Measurements from ENCODE around the gene GNG2.
A peak's percentile ranks its signal among the peaks of the same experiment; 100 is the strongest.

The GNG2 gene

GRCh38 chr14:51996148-51996746 is 135.8 kb downstream of the GNG2 start:
- H3K4me2 ChIP-seq (ENCODE audit: insufficient read depth, low read length) = peak overlapping the region; percentile 7; the same call in 1 of the 2 replicates

GRCh38 chr14:51998348-51998747 is 137.9 kb downstream of the GNG2 start:
- ATAC-seq (ENCODE audit: insufficient read depth, low read depth) = no peak
- Histone ChIP-seq H3K4me2 (ENCODE audit: insufficient read depth, low read length) (no peak overlapping the region), H4K20me1 (ENCODE audit: insufficient read depth, low read length) (0 out of 2 replicates have a peak, but pooled peaks cover 6% of the 10 kb centered on the region), H3K4me1 (ENCODE audit: insufficient read depth, low read length) (peaks cover 11% of the 10 kb centered on the region; the same call in 1 of the 2 replicates), H2AFZ (ENCODE audit: low read depth, low read length) (no peak overlapping the region), H3K4me3 (ENCODE audit: low read depth in 1 of 2, low read length in 2 of 2) (no peak overlapping the region), H3K36me3 (ENCODE audit: insufficient read depth, low read length) (peaks cover 97% of the 10 kb centered on the region), H3K27me3 (ENCODE audit: insufficient read depth, low read length, poor library complexity) (no peaks in the 10 kb centered on the region), H3K9me3 (ENCODE audit: insufficient read depth, low read length, severe bottlenecking) (no peaks in the 10 kb centered on the region), H3K27ac (ENCODE audit: low read length) (no peak overlapping the region), H3K79me2 (ENCODE audit: insufficient read depth, low read length) (peaks cover 56% of the 10 kb centered on the region), H3K9ac (ENCODE audit: low read depth, low read length) (no peak overlapping the region)
- DNase-seq = no peak
- TF ChIP-seq EZH2 (IDR thresholded peaks at IDR 0.05; ENCODE audit: borderline replicate concordance, low read depth, low read length, severe bottlenecking) = no peak
- TF ChIP-seq CTCF (IDR thresholded peaks at IDR 0.05; ENCODE audit: borderline replicate concordance, extremely low read depth, low read length, poor library complexity, severe bottlenecking) = no peak

More at GRCh38 chr14:51996148-51996746, 135.8 kb downstream of the GNG2 start:
- peaks cover 9% of the 10 kb centered on the region; the same call in 1 of the 2 replicates for H4K20me1 ChIP-seq (ENCODE audit: insufficient read depth, low read length)
- H3K9me3 ChIP-seq (ENCODE audit: insufficient read depth, low read length, severe bottlenecking) = no peaks in the 10 kb centered on the region
- H3K27me3 ChIP-seq (ENCODE audit: insufficient read depth, low read length, poor library complexity) = no peaks in the 10 kb centered on the region
- ATAC-seq (ENCODE audit: insufficient read depth, low read depth) (peak; percentile 48; the same call in 1 of the 3 replicates), DNase-seq (no peak)
- H3K4me3 ChIP-seq (ENCODE audit: low read depth in 1 of 2, low read length in 2 of 2) = no peak overlapping the region
- peaks cover 96% of the 10 kb centered on the region for H3K36me3 ChIP-seq (ENCODE audit: insufficient read depth, low read length)
- H3K27ac ChIP-seq (ENCODE audit: low read length) = no peak overlapping the region
- no peak overlapping the region for H2AFZ ChIP-seq (ENCODE audit: low read depth, low read length)
- H3K79me2 ChIP-seq (ENCODE audit: insufficient read depth, low read length) = peaks cover 76% of the 10 kb centered on the region
- TF ChIP-seq EZH2 (IDR thresholded peaks at IDR 0.05; ENCODE audit: borderline replicate concordance, low read depth, low read length, severe bottlenecking) (no peak), CTCF (IDR thresholded peaks at IDR 0.05; ENCODE audit: borderline replicate concordance, extremely low read depth, low read length, poor library complexity, severe bottlenecking) (peak; percentile 70)
- H3K4me1 ChIP-seq (ENCODE audit: insufficient read depth, low read length) = peaks cover 23% of the 10 kb centered on the region; the same call in 1 of the 2 replicates
- no peak overlapping the region for H3K9ac ChIP-seq (ENCODE audit: low read depth, low read length)

GRCh38 chr14:51999084-51999483 is 138.7 kb downstream of the GNG2 start:
- Histone ChIP-seq H3K79me2 (ENCODE audit: insufficient read depth, low read length) (peaks cover 49% of the 10 kb centered on the region), H3K27me3 (ENCODE audit: insufficient read depth, low read length, poor library complexity) (no peaks in the 10 kb centered on the region), H3K9ac (ENCODE audit: low read depth, low read length) (no peak overlapping the region), H3K9me3 (ENCODE audit: insufficient read depth, low read length, severe bottlenecking) (no peaks in the 10 kb centered on the region), H2AFZ (ENCODE audit: low read depth, low read length) (no peak overlapping the region), H3K36me3 (ENCODE audit: insufficient read depth, low read length) (peaks cover 97% of the 10 kb centered on the region), H3K4me1 (ENCODE audit: insufficient read depth, low read length) (peaks cover 11% of the 10 kb centered on the region; the same call in 1 of the 2 replicates), H3K4me2 (ENCODE audit: insufficient read depth, low read length) (no peak overlapping the region), H3K27ac (ENCODE audit: low read length) (no peak overlapping the region), H3K4me3 (ENCODE audit: low read depth in 1 of 2, low read length in 2 of 2) (no peak overlapping the region), H4K20me1 (ENCODE audit: insufficient read depth, low read length) (0 out of 2 replicates have a peak, but pooled peaks cover 4% of the 10 kb centered on the region)
- ATAC-seq (ENCODE audit: insufficient read depth, low read depth) = no peak
- DNase-seq = no peak
- TF ChIP-seq CTCF (IDR thresholded peaks at IDR 0.05; ENCODE audit: borderline replicate concordance, extremely low read depth, low read length, poor library complexity, severe bottlenecking) (no peak), EZH2 (IDR thresholded peaks at IDR 0.05; ENCODE audit: borderline replicate concordance, low read depth, low read length, severe bottlenecking) (no peak)
